GM18861 (cell line): ENCODE measurements around the gene IFNE.
"Not testable (repeated sequence)": the region's sequence is repeated elsewhere in the genome, so short reads cannot be mapped to it uniquely, and the experiment has no call there.

Experiments used
- ATAC-seq: cut with Tn5 transposase; IDR thresholded peaks from one replicate; pipeline ENCODE4 v1.9.1; 2021; ENCODE audit not compliant: unreplicated experiment

IFNE gene

DNA sequence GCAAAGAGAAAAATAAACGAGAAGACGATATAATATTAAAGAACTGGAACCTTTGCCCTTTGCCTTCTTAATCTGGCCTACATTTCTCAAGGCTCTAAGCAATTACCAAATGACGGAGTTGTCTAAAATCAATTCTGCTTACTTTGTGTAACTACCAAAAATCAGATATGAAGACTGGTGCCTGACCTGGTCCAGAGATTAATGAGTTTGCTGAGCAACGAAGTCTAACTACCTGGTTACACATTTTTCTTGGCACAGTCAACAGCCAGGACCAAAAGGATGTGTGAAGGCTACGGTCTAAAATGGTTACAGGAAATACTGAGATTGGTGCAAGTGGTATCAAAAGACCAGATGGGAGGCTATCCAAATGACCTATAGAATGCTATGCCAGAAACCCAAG lies 17.8 kb upstream of the IFNE start:
- no peak for ATAC-seq

DNA sequence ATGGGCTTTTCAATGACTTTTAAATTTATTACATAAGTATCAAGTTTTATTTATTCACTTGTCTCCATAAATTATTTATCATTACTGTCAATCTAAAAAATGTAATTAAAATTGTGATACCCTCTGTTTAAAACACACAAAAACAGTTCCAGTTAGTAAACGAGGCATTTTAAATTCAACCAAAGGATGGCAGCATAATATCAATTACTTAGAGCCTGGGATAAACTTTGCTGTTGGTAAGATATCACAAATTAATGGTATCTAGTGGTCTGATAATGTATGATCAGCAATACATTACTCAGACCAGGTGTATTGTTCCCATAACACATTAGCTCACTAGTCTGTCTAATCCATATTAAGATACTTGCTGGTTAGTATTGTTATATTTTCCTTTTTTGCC lies 9.6 kb upstream of the IFNE start:
- no peak for ATAC-seq

DNA sequence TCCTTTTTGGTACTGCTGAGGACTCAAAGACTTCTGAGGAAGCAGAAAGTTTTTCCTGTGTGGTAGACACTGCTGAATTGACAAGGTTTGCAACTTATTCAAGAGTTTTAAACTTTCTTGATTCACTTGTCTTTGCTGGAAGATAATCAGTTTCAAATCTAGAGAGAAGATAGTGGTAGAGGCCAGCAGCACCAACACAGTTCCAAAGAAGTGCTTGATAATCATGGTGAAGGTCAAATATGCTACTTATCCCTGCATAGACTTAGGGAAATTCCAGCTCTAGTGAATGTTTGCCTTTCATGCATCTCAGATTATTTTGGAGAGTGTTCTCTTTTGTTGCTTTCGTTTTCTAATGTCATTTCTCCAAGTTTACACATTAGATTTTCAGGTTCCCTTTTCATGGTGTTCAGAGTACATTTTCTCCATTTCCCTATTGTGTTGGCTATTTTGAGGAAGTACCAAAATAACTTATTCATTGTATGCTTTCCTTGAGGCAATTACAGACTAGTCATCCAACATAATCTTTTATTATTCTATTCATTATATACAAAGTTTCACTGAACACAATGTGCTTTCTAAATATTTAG lies 550 bp downstream of the IFNE start:
- no peak for ATAC-seq

DNA sequence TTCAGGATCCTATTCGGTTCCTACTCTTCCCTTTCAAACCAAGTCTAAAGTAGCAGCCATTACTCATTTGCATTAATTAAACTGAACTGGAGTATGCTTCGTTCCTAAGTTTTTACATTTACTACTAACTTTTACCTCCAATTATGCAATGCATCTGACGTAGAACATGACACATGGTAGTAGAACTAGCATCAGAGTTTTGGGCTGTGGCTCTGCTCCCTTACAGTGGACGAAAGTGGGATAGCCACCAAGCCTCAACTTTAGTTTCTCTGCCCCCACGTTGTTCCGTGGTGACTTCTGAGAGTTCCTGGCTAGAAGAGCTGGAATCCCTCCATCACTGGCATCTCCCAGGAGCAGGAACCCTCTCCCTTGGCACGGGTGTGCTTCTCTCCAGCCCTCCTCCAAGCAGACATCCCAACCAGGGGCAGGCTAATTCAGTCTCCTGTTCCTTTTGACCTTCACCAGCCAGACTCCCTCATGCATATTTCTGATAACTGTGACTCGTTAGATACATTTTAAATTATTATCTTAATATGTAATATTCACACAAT lies 2.9 kb downstream of the IFNE start:
- no peak for ATAC-seq

DNA sequence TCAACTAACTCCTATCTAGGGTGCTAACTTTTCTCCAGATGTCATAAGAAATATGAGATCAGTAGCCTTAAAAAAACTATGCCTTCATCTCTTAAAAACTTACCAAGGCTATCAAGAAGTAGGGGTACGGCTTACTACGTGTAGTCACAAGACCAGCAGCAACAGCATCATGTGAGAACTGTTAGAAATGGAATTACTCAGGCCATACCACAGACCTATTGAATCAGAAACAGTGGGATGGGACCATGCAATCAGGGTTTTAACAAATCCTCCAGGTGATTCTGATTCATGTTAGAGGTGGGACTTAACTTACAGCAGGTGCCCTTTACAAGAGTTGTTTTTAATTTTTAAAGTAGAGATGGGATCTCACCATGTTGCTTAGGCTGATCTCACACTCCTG lies 4.6 kb downstream of the IFNE start:
- ATAC-seq: no peak

DNA sequence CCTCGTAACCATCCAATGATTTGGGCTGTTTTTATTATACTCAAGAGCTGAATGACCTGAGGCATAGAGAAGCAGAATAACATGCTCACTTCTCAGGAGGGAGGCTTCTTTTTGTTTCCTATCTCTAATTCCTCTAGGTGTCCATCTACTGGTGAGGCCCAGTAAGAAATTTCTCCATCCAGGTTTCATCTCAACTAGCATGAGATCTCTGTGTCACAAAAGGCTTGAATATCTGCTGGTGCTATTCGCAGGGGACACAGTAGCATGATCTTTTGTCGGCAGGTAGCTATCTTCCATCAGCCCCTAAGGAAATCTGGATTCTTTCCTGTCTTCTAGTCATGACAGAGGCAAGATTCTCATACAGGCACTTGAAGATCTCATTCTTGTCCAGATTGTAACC lies 8.9 kb downstream of the IFNE start:
- no peak for ATAC-seq

DNA sequence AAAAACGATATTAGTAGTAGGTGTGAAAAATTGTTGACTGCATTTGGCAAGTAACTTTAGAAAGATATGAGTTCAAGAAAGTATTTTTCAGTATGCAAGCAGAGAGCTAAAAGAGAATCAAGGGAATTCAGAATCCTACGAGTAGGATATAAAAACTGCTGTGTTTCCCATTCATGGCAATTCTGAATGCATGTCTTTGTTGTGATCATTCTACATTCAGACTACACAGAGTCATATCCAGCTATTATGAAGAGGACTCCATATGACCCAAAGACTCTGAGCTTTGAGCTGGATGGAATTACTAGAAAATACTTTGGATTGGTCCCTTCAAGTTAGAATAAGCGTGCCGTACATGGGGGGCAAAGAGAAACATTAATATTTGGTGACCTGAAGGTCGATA lies 12.0 kb downstream of the IFNE start:
- no peak for ATAC-seq

DNA sequence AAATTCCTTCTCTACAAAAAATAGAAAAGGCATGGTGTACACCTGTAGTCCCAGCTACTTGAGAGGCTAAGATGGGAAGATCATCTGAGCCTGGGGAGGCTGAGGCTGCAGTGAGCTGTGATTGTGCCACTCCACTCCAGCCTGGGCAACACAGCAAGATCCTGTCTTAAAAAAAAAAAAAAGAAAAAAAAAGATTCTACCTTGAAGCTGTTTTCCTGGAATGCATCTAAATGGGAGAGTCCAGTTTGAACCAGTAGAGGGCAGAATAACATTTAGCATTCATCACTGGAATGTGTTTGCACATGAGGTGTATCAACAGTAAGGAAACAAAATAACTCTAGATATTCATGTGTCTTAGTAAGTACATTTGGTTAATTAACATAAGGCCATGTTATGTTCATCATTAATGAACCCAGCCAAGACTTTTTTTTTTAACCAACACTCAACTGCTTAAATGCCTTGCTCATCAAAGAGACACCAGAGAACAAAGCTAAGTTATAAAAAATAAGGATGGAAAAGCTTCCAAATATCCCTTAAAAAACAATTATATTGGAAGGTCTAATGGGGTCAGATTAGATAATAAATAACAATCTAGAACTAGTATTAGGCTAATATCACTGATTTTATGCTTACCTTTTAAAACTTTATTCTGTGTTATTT lies 16.1 kb downstream of the IFNE start:
- no peak for ATAC-seq

DNA sequence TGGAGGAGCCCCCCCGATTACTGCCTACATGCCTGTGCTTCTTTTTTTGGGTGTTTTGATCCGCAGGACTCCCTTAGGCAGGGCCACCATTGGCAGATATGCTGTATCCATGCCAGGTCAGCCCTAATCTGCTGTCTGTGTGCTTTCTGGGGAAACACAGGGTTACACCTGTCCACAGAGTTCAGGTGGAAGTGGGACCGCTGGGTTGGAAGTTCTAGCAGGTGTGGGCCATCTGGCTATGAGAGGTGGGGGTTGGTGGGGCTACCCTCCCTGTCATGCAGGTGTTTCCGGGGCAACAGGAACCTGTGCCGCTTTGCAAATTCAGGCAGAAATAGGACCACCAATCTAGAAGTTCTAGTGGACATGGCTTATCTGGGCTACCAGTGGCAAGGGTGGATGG lies 17.0 kb downstream of the IFNE start:
- ATAC-seq: no peak

DNA sequence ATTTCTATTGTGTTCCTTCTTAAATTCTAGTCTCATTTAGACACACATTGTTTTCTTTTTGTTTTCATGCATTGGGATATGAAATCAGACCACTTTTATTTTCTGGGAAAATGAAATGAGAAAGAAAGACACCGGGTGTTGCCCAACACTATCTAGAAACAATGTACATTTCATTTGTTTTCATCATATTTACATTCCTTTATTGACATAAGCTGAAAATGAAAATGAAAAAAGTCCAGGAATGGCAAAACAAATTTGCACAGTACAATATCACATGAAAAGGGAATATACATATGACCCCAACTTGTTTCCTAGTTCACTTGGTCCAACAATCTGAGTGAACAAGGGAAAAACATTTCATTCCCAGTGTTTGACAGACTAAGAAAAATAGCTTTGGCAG lies 20.7 kb downstream of the IFNE start:
- no peak for ATAC-seq

DNA sequence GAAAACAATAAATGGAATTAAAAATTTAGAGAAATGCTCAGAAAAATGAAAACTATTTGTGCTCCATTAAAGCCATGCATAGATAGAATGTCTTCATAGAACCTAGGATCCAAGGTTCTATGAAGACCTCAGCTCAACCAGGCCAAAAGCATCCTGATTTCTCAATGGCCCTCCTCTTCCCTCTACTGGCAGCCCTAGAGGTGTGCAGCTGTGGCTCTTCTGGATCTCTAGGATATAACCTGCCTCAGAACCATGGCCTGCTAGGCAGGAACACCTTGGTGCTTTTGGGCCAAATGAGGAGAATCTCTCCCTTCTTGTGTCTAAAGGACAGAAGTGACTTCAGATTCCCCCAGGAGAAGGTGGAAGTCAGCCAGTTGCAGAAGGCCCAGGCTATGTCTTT lies 26.8 kb downstream of the IFNE start:
- ATAC-seq: peak; percentile 89

DNA sequence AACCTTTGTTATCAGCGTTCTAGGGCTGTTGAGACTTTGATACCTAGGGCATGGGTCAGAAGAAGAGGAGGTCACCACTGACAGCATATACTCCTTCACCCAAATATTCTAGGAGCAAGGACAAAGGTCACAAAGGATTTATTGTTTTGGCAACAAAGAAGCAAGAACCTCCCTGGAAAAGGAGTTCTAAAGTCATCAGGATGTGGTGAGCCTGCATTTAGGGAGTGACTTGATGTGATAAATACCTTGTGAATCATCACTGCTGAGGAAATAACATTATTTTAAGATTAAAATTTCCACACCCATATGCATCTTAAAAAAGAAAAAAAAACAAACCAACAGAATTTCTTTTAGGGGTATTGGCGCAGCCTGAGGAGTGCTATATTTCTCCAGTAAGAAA lies 28.0 kb downstream of the IFNE start:
- no peak for ATAC-seq

DNA sequence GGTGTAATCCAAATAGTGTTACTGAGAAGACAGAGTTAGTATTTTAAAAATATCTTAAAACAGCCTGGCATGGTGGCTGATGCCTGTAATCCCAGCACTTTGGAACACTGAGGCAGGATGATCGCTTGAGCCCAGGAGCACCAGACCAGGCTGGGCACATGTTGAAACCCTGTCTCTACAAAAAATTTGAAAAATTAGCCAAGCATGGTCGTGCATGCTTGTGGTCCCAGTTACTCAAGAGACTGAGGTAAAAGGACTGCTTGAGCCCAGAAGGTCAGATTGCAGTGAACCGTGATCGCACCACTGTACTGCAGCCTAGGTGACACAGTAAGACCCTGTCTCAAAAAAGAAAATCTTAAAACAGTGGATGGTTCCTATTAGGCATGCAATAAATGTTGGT lies 29.4 kb downstream of the IFNE start:
- ATAC-seq: no peak

DNA sequence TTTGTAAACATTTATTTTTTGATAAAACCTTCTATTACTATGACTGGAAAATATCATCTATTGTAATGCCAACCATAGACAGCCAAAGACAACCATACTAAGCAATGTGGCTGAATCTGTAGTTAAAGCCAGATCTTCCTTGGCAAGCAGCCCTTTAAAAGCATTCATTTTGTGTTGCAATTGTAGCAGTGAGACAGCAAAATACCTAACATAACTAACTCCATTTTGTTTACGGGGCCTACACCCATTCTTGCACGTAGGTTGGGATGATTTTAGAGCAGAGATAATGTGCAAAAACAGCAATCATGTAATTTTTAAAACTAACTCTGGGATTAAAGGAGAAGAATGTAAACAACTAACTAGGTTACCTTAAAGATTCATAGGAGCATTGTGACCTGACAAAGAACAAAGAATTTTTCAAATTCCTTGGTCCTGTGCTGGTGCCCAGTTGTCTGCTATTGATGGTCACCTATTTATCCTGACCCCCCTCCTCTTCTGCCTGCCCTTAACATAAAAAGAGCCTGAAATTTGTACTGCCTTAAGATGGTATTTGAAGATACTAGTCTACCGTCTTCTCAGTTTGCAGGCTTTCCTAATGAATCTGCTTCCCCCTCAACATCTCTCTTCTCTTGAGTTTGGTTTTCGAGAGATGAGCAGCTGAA lies 31.2 kb downstream of the IFNE start:
- no peak for ATAC-seq

DNA sequence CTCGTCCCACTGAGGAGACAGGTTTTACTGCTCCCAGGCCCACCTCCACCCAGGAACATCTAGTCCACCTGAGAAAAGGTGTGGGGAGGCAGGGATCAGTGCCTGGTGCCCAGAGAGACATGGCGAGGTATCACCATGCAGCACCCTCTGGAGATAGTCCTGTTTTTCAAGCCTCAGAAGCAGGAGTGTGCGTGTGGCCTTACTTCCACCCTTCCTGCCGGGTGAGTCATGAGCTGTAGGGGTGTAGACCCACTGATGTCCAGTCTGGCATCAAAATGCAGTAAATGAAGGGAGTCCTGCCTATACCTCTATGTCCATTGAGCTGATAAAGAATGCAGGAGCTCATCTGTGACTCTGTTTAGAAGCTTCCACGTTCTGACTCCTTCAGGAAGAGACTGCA lies 32.8 kb downstream of the IFNE start:
- not testable (repeated sequence) for ATAC-seq

DNA sequence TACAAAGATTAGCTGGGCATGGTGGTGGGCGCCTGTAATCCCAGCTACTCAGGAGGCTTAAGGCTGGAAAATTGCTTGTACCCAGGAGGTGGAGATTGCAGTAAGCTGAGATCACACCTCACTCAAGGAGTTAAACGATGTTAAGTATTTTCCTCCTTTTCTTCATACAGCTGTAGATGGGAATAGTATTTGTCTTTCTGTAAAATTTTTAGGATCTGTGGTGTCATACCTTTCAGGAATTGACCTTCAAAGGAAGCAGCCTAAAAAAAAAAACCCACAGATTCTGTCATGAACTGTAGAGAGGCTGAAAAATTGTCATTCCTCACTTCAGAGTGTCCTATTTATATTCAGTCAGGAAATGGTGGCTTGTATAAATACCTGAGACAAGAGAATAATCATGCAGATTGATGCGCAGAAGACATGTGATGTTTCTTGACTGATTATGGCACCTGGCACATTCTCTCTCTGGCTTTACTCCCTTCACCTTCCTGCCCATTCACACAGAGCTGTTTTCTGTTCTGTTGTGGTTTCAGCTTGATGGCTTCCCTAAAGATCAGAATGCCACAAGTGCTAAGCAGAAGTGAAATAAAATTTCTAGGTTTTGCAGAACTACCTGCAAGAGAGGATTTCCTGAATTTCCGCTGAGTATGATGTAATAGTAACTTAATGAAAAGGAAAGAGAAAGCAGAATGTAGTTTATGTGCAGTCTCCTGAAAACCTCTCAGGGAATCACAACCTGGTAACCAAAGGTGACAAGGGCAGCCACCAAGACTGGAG lies 38.1 kb downstream of the IFNE start:
- ATAC-seq: peak; percentile 89

DNA sequence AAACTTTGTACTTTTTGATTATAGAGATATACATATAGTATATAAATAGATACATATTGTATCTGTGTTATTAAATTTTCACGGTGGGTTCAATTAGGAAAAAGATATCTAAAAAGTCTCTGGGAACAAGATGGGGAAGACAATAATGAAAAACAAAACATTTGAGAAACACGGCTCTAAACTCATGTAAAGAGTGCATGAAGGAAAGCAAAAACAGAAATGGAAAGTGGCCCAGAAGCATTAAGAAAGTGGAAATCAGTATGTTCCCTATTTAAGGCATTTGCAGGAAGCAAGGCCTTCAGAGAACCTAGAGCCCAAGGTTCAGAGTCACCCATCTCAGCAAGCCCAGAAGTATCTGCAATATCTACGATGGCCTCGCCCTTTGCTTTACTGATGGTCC lies 42.0 kb downstream of the IFNE start, which contains the start of gene IFNA1:
IFNA1 (plus strand) TSS at position 301 of the 400 bp plus-strand sequence; CDS start at position 370, 69 bp downstream.
- no peak for ATAC-seq

DNA sequence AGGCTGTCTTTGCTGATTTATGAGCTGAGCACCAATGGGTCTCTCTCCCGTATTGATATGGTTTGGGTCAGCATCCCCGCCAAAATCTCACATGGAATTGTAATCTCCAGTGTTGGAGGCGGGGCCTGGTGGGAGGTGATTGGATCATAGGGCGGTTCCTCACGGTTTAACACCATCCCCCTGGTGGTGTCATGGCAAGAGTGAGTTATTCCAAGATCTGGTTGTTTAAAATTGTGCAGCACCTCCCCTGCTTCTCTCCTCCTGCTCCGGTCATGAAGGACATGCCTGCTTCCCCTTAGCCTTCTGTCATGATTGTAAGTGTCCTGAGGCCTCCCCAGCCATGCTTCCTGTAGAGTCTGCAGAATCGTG lies 47.1 kb downstream of the IFNE start:
- not testable (repeated sequence) for ATAC-seq

DNA sequence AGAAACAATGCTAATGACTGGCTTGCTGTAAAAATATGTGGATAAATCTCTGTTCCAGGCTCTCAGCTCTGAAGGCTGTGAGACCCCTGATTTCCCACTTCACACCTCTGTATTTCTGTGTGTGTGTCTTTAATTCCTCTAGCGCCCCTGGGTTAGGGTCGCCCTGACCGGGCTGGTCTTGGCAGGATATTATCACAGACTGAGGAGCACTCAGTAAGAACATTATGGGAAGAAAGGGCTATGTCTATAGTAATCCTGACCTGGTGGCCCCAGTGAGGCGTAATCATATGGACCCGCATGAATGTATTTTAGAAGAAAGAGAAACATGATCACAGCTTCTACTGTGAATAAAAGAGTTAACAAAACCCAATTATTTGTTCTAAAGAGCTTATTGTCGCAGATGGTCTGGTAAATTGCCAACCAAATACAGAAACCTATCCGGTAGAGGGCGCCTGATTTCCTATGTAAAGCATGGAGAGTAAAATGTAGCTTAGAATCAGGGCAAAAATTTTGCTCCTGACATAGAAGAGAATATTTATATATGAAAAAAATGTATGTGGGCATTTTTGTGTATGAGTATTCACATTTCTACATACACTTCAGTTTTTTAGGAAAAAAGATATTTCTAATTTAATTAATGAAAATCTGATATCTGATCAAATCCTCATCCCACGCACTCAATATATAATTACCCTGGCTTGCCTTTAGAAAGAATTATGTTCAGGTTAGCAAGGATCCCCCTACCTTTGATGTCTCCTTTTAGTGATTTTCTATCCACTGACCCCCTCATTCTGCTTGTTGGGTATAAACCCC lies 47.7 kb downstream of the IFNE start:
- no peak for ATAC-seq

DNA sequence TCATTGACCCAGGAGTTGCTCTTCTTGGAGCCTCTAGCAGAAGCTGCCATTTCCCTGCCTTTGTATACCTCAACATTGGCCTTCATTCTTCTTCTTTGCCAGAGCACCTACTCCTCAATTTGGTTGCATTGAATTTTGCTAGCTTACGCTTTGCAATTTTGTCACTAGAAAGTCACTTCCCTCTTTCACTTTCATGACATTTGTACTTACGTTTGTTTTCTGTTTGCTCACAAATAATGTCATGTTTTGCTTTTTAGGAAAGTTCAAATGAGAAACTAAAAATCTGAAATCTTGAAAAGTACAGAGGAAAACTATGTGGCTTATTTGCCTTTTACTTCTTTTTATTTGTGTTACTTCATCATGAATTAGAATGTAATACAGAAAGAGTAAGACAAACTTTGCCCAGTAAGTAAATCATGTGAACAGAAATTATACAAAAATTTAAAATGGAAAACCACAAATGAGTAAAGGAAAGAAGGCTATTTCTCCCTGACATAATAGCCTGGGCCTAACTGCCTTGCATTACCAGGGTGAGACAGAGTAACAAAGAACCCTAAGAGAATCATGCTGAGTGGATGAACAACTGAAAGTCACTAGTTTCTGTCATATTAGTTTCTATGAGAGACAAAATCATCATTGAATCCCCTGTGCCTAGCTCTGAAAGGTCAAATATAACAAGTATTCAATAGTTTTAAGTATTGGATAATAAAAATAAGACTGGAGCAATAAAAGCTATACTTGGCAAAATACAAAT lies 49.3 kb downstream of the IFNE start:
- ATAC-seq: peak; percentile 66
